Nephron (organoid): Measurements from ENCODE around the gene CCDC12.

ENCODE experiments used
- H3K27ac Mint-ChIP-seq, 3 experiments: 2 replicates each; pipeline ENCODE4 v1.8.0; 2020; ENCODE audit warnings: mixed read lengths in 3 of 3, mild to moderate bottlenecking in 2 of 3, moderate library complexity in 1 of 3
- H3K27me3 Mint-ChIP-seq: 2 replicates; pipeline ENCODE4 v1.8.0; 2021; ENCODE audit warnings: low read depth, mild to moderate bottlenecking, moderate library complexity, mixed read lengths
- H3K36me3 Mint-ChIP-seq: 2 replicates; pipeline ENCODE4 v1.8.0; 2020; ENCODE audit warnings: low read depth, mixed read lengths
- H3K4me1 Mint-ChIP-seq: 2 replicates; pipeline ENCODE4 v1.8.0; 2020; ENCODE audit warnings: mixed read lengths
- H3K4me3 Mint-ChIP-seq, 3 experiments: 2 replicates each; pipeline ENCODE4 v1.8.0; 2020; ENCODE audit warnings: mild to moderate bottlenecking in 3 of 3, mixed read lengths in 3 of 3, moderate library complexity in 2 of 3
- H3K9me3 Mint-ChIP-seq: 2 replicates; pipeline ENCODE4 v1.8.0; 2020; ENCODE audit warnings: mixed read lengths
- CTCF ChIP-seq, 3 experiments: fragments of 200-600 bp; sonication (generic); IDR thresholded peaks; one replicate each; pipeline ENCODE4 v1.5.0; 2021; ENCODE audit warnings: antibody characterized with exemption in 3 of 3; ENCODE audit not compliant: unreplicated experiment in 3 of 3

CCDC12 gene

DNA sequence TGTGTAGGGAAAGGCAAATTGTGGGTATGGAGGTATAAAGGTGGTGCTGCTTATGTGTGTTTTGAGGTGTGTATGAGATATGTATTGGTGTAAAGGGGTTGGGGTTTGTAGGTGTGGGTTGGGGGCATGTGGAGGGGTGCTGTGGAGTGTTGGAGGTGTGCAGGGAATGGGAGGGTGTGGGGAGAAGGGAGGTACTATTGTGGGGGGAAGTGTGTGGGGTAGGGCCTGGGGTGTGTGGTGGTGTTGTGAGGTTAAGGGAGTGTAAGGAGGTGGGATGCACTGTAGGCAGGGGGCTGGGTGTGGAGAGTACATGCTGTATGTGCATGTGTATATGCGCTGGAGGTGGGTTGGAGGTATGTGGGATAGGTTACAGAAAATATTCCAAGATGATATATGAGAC lies 15.7 kb downstream of the CCDC12 start:
- Mint-ChIP-seq H3K4me1 (peaks cover 39% of the 10 kb centered on the region), H3K36me3 (peaks cover 33% of the 10 kb centered on the region), H3K4me3 (peak overlapping the region in 1 of 3 experiments; percentile 14), H3K9me3 (peaks cover 4% of the 10 kb centered on the region), H3K27me3 (no peaks in the 10 kb centered on the region), H3K27ac (peak overlapping the region; percentile 40 to 85 (median 52))
- no peak for TF ChIP-seq CTCF (IDR thresholded peaks at IDR 0.05; ENCODE audit: unreplicated experiment in 3 of 3)

GRCh38 chr3:46960081-46960701 lies 16.4 kb downstream of the CCDC12 start:
- Mint-ChIP-seq H3K36me3 (peaks cover 26% of the 10 kb centered on the region), H3K4me3 (peak overlapping the region in 1 of 3 experiments; percentile 14), H3K27me3 (no peaks in the 10 kb centered on the region), H3K4me1 (peaks cover 44% of the 10 kb centered on the region), H3K27ac (peak overlapping the region; percentile 40 to 85 (median 52)), H3K9me3 (peaks cover 4% of the 10 kb centered on the region)
- TF ChIP-seq CTCF (IDR thresholded peaks at IDR 0.05; ENCODE audit: unreplicated experiment in 3 of 3), result no peak

- Mint-ChIP-seq H3K4me3 (no peak overlapping the region), H3K4me1 (peaks cover 53% of the 10 kb centered on the region), H3K36me3 (peaks cover 21% of the 10 kb centered on the region), H3K27me3 (no peaks in the 10 kb centered on the region), H3K27ac (peak overlapping the region; percentile 35 to 85 (median 52)), H3K9me3 (peaks cover 4% of the 10 kb centered on the region)
- TF ChIP-seq CTCF (IDR thresholded peaks at IDR 0.05; ENCODE audit: unreplicated experiment in 3 of 3), result no peak
These were observed 17.4 kb downstream of the CCDC12 start for GRCh38 chr3:46959161-46959511.

GRCh38 chr3:46958467-46959160 lies 17.9 kb downstream of the CCDC12 start:
- no peak overlapping the region for H3K4me3 Mint-ChIP-seq
- H3K36me3 Mint-ChIP-seq, result peaks cover 21% of the 10 kb centered on the region
- peak overlapping the region; percentile 32 to 85 (median 35) for H3K27ac Mint-ChIP-seq
- no peak for TF ChIP-seq CTCF (IDR thresholded peaks at IDR 0.05; ENCODE audit: unreplicated experiment in 3 of 3)
- H3K27me3 Mint-ChIP-seq, result no peaks in the 10 kb centered on the region
- peaks cover 59% of the 10 kb centered on the region for H3K4me1 Mint-ChIP-seq
- peaks cover 4% of the 10 kb centered on the region for H3K9me3 Mint-ChIP-seq

- Mint-ChIP-seq H3K4me1 (peaks cover 68% of the 10 kb centered on the region), H3K4me3 (no peak overlapping the region), H3K36me3 (peaks cover 8% of the 10 kb centered on the region), H3K27me3 (no peaks in the 10 kb centered on the region), H3K9me3 (no peaks in the 10 kb centered on the region), H3K27ac (peak overlapping the region in 2 of 3 experiments; percentile 23 to 85)
- no peak for TF ChIP-seq CTCF (IDR thresholded peaks at IDR 0.05; ENCODE audit: unreplicated experiment in 3 of 3)
These were observed 19.3 kb downstream of the CCDC12 start for GRCh38 chr3:46957092-46957820.
